Measurements from ENCODE around the gene ZNF138. TPM values are rescaled to one million over a fixed set of nuclear protein-coding genes. Genes with fewer than 3 reads are reported as not detected.

The ZNF138 gene
- polyA plus RNA-seq, 1 donor from 2014 or later = 50.4 TPM

GRCh38 chr7:64838691-64839090 is 44.5 kb downstream of the ZNF138 start:
- no peaks in the 10 kb centered on the region for H4K20me1 ChIP-seq (ENCODE audit: insufficient read depth)
- H3K4me2 ChIP-seq (ENCODE audit: low read length) = no peak overlapping the region
- H3K9ac ChIP-seq (ENCODE audit: low read length) = no peak overlapping the region
- H3K27ac ChIP-seq (ENCODE audit: low read length) = no peak overlapping the region
- H3F3A ChIP-seq (ENCODE audit: insufficient read depth, low read length, poor library complexity, severe bottlenecking) = no peaks in the 10 kb centered on the region
- H3K4me3 ChIP-seq (ENCODE audit: low read length) = no peak overlapping the region
- H3K36me3 ChIP-seq (ENCODE audit: insufficient read depth, low read length) = no peaks in the 10 kb centered on the region
- no peaks in the 10 kb centered on the region for H3K79me2 ChIP-seq (replicated peaks; ENCODE audit: insufficient read depth, low read length)
- no peaks in the 10 kb centered on the region for H3K9me3 ChIP-seq (ENCODE audit: low read length)
- H3K27me3 ChIP-seq (ENCODE audit: insufficient read depth, low read depth, low read length) = no peaks in the 10 kb centered on the region
- TF ChIP-seq SMC3 (conservative IDR thresholded peaks at IDR 0.05; ENCODE audit: poor library complexity) (no peak), POLR2AphosphoS5 (IDR thresholded peaks at IDR 0.05) (no peak), MXI1 (conservative IDR thresholded peaks at IDR 0.05; ENCODE audit: poor library complexity, severe bottlenecking) (no peak), CTCF (IDR thresholded peaks at IDR 0.05; ENCODE audit: poor library complexity, severe bottlenecking) (no peak), RAD21 (conservative IDR thresholded peaks at IDR 0.05) (no peak), EP300 (conservative IDR thresholded peaks at IDR 0.05; ENCODE audit: poor library complexity, severe bottlenecking) (no peak), TAF1 (IDR thresholded peaks at IDR 0.05; ENCODE audit: low read depth) (no peak), REST (IDR thresholded peaks at IDR 0.05; ENCODE audit: borderline replicate concordance) (no peak), EZH2 (IDR thresholded peaks at IDR 0.05; ENCODE audit: borderline replicate concordance, insufficient read depth, low read length, poor library complexity, severe bottlenecking) (no peak)
- no peak overlapping the region for H2AFZ ChIP-seq (ENCODE audit: low read depth, low read length)
- no peaks in the 10 kb centered on the region for H3K9me2 ChIP-seq (ENCODE audit: insufficient read depth, low read length)

GRCh38 chr7:64839910-64840309 is 45.7 kb downstream of the ZNF138 start:
- Histone ChIP-seq H3K79me2 (replicated peaks; ENCODE audit: insufficient read depth, low read length) (no peaks in the 10 kb centered on the region), H3K4me3 (ENCODE audit: low read length) (no peak overlapping the region), H3K9ac (ENCODE audit: low read length) (no peak overlapping the region), H3K4me2 (ENCODE audit: low read length) (no peak overlapping the region), H3K27ac (ENCODE audit: low read length) (no peak overlapping the region), H2AFZ (ENCODE audit: low read depth, low read length) (no peak overlapping the region), H3K27me3 (ENCODE audit: insufficient read depth, low read depth, low read length) (no peaks in the 10 kb centered on the region), H3F3A (ENCODE audit: insufficient read depth, low read length, poor library complexity, severe bottlenecking) (no peaks in the 10 kb centered on the region), H4K20me1 (ENCODE audit: insufficient read depth) (no peaks in the 10 kb centered on the region), H3K9me3 (ENCODE audit: low read length) (no peaks in the 10 kb centered on the region), H3K36me3 (ENCODE audit: insufficient read depth, low read length) (no peaks in the 10 kb centered on the region), H3K9me2 (ENCODE audit: insufficient read depth, low read length) (no peaks in the 10 kb centered on the region)
- TF ChIP-seq TAF1 (IDR thresholded peaks at IDR 0.05; ENCODE audit: low read depth) = no peak
- TF ChIP-seq EP300 (conservative IDR thresholded peaks at IDR 0.05; ENCODE audit: poor library complexity, severe bottlenecking) = no peak
- TF ChIP-seq MXI1 (conservative IDR thresholded peaks at IDR 0.05; ENCODE audit: poor library complexity, severe bottlenecking) = no peak
- no peak for TF ChIP-seq RAD21 (conservative IDR thresholded peaks at IDR 0.05)
- TF ChIP-seq SMC3 (conservative IDR thresholded peaks at IDR 0.05; ENCODE audit: poor library complexity) = no peak
- no peak for TF ChIP-seq REST (IDR thresholded peaks at IDR 0.05; ENCODE audit: borderline replicate concordance)
- TF ChIP-seq CTCF (IDR thresholded peaks at IDR 0.05; ENCODE audit: poor library complexity, severe bottlenecking) = no peak
- no peak for TF ChIP-seq POLR2AphosphoS5 (IDR thresholded peaks at IDR 0.05)
- TF ChIP-seq EZH2 (IDR thresholded peaks at IDR 0.05; ENCODE audit: borderline replicate concordance, insufficient read depth, low read length, poor library complexity, severe bottlenecking) = no peak

Measured in neural cell (in vitro differentiated cells).